Mucosa of descending colon (tissue), 3 donors: ENCODE results near the gene SYNE3. TPM values are rescaled to one million over a fixed set of nuclear protein-coding genes. Genes with fewer than 3 reads are reported as not detected.

Experiments
- ATAC-seq: fragments of 200-7000 bp; cut with Tn5 transposase; one replicate; pipeline ENCODE4 v1.9.1; 2020; ENCODE audit warnings: mild to moderate bottlenecking, moderate library complexity
- DNase-seq, 3 donors: peaks; one replicate each; pipeline ENCODE4 v3.0.0-alpha.2; 2020
- H3K36me3 ChIP-seq: fragments of 200-600 bp; one replicate; pipeline ENCODE4 v1.8.0; 2021; ENCODE audit warnings: low read depth, mild to moderate bottlenecking
- H3K4me1 ChIP-seq: fragments of 200-600 bp; one replicate; pipeline ENCODE4 v1.8.0; 2021; ENCODE audit warnings: low read depth, mild to moderate bottlenecking
- H3K4me3 ChIP-seq: fragments of 200-600 bp; one replicate; pipeline ENCODE4 v1.8.0; 2021; ENCODE audit warnings: mild to moderate bottlenecking
- H3K9me3 ChIP-seq: fragments of 200-600 bp; one replicate; pipeline ENCODE4 v1.8.0; 2021; ENCODE audit warnings: mild to moderate bottlenecking
- CTCF ChIP-seq: fragments of 200-600 bp; IDR thresholded peaks from one replicate; pipeline ENCODE4 v1.8.0; 2022; ENCODE audit warnings: antibody characterized with exemption, mild to moderate bottlenecking
- intact Hi-C, 2 donors: fragments of 100-400 bp; cut with DNase I in 1 of 2; cut with micrococcal nuclease in 1 of 2; formaldehyde crosslinking; loops; one replicate each; pipeline versions ENCODE4 v1.11.0 to v1.11.1; 2022; cut with DNase I, micrococcal nuclease
- total RNA-seq, 3 donors: library from RNA; stranded (reverse); fragmentation: NEBNext Ultra II Directional in 2 of 3; extraction: Animal tissue kit (Norgen Biotek cat#: 25700) in 2 of 3; gene quantifications; one replicate each; pipeline versions ENCODE4 v1.2.1 to v1.2.4, GENCODE V29; 2021 to 2023
- donor health status: DM: no; HTN: no; CAD: no; lungs with moderate emphysema.
- donor health status: DM: no; HTN: no; CAD: no.
- donor health status: DM: no; HTN: yes; CAD: no.

Gene SYNE3
- total RNA-seq, 3 donors from 2014 or later, result 13.8 to 16.4 (median 13.9) TPM

DNA sequence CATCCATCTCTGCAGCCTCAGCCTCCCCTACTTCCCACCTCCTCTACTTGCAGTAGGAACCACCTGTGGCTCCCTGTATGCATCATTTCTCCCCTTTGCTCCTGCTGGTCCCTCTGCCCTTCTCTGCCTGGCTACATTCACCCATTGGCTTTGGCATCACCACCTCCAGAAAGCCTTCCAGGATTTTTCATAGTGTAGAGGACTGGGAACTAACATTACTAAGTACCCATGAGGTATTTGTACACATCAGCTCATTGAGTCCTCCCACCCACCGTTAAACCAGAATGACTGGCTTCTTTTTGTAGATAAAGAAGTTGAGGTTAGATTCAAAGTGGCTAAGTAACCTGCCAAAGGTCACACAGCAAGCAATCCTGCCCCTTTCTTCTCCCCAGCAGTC is 17.1 kb downstream of the SYNE3 start:
- Histone ChIP-seq H3K4me3 (no peak overlapping the region), H3K4me1 (peaks cover 46% of the 10 kb centered on the region), H3K36me3 (no peaks in the 10 kb centered on the region), H3K9me3 (no peaks in the 10 kb centered on the region)
- intact Hi-C loops, result no loop called here
- no peak for ATAC-seq
- no peak for DNase-seq
- TF ChIP-seq CTCF, result no peak

DNA sequence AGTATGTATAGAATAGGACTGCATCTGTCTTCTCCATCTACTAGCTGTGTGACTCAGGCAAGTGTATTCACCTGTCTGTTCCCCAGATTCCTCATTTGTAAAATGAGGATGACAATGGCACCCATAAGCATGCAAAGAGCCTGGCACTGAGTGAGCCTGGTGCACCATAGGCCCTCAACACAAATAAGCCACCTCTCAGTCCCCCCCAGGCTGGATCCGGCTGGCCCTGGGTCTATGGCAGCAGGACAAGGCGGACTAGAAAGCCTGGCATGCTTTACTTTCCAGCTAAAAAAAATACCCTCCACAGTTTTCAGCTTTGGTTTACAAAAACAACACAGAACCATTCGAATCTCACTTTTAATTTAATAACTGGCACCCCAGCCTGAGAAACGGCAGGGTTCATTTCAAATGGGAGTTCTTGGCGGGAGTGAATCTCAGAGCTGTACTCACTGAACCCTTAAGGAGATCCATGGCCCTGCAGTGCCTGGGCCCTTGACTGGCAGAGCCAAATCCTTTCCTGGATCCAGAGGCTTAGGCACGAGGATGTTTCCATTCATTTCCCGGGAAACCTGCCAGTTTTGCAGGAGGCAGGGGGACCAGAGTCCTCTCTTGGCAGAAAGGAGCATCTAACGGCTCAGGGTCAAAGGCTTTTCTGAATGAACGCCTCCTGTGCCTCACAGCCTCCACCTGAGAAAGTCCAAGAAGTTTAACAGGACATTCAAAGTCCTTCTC is 17.7 kb downstream of the SYNE3 start:
- peaks cover 46% of the 10 kb centered on the region for H3K4me1 ChIP-seq
- no peaks in the 10 kb centered on the region for H3K9me3 ChIP-seq
- intact Hi-C loops, result no loop called here
- DNase-seq (peak in 1 of 3 donors; percentile 35), ATAC-seq (no peak)
- H3K4me3 ChIP-seq, result no peak overlapping the region
- no peak for TF ChIP-seq CTCF
- H3K36me3 ChIP-seq, result no peaks in the 10 kb centered on the region

DNA sequence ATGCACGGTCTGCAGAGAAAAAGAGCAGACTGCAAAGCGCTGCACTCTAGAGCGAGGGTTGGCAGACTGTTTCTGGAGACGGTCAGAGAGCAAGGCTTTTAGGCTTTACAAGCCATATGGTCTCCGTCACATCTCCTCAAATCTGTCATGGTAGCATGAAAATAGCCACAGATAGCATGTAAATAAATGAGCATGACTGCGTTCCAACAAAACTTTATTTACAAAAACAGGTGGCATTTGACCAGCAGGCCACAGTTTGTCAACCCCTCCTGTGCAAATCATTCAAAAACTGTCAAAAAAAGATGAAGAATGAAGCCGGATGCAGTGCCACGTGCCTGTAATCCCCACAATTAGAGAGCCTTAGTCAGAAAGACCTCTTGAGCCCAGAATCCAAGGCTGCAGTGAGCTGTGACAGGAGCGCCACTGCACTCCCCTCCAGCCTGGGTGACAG is 18.9 kb downstream of the SYNE3 start:
- intact Hi-C loops, result no loop called here
- no peak for TF ChIP-seq CTCF
- DNase-seq (peak in 1 of 3 donors; percentile 18), ATAC-seq (no peak)
- Histone ChIP-seq H3K9me3 (no peaks in the 10 kb centered on the region), H3K4me1 (peaks cover 47% of the 10 kb centered on the region), H3K4me3 (no peak overlapping the region), H3K36me3 (no peaks in the 10 kb centered on the region)

- ATAC-seq (peak; percentile 44), DNase-seq (no peak)
Measured at GRCh38 chr14:95496690-95497259, 19.7 kb downstream of the SYNE3 start.

DNA sequence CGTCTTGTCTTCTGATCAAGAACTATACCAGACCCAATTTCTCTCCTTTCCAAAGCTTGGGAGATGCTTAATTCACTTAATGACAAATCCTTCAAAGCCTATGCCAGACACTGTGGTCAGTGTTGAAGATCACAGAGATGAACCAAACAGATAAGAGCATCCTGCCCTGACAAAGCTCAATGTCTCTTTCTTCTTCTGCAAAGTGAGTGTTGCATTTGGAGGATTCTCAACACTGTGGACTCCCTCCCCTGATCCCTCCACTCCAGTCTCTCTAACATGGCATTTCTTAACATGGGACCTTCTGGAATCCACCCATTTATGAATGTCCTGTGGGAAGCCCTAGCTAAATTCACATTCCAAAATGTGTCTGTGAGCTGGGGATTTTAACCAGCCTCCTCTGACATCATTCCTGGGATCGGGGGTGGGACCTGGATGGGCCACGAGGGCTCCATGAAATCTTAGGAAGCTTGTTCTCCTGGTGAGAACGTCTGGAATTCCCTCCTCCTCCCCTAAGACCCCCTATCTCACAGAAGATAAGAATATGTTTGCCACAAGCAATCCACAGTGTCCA is 20.3 kb downstream of the SYNE3 start:
- intact Hi-C loops, result no loop called here
- TF ChIP-seq CTCF, result no peak
- no peaks in the 10 kb centered on the region for H3K36me3 ChIP-seq
- no peaks in the 10 kb centered on the region for H3K9me3 ChIP-seq
- H3K4me3 ChIP-seq, result no peak overlapping the region
- no peak for ATAC-seq
- no peak for DNase-seq
- H3K4me1 ChIP-seq, result peaks cover 47% of the 10 kb centered on the region

More at GRCh38 chr14:95496690-95497259, 19.7 kb downstream of the SYNE3 start:
- no peak for TF ChIP-seq CTCF
- H3K36me3 ChIP-seq, result no peaks in the 10 kb centered on the region
- intact Hi-C loops, result no loop called here
- peaks cover 47% of the 10 kb centered on the region for H3K4me1 ChIP-seq
- no peaks in the 10 kb centered on the region for H3K9me3 ChIP-seq
- no peak overlapping the region for H3K4me3 ChIP-seq
